ENCODE measurements around the gene MYO7A.
"Not testable (repeated sequence)": the region's sequence is repeated elsewhere in the genome, so short reads cannot be mapped to it uniquely, and the experiment has no call there.

MYO7A gene

DNA sequence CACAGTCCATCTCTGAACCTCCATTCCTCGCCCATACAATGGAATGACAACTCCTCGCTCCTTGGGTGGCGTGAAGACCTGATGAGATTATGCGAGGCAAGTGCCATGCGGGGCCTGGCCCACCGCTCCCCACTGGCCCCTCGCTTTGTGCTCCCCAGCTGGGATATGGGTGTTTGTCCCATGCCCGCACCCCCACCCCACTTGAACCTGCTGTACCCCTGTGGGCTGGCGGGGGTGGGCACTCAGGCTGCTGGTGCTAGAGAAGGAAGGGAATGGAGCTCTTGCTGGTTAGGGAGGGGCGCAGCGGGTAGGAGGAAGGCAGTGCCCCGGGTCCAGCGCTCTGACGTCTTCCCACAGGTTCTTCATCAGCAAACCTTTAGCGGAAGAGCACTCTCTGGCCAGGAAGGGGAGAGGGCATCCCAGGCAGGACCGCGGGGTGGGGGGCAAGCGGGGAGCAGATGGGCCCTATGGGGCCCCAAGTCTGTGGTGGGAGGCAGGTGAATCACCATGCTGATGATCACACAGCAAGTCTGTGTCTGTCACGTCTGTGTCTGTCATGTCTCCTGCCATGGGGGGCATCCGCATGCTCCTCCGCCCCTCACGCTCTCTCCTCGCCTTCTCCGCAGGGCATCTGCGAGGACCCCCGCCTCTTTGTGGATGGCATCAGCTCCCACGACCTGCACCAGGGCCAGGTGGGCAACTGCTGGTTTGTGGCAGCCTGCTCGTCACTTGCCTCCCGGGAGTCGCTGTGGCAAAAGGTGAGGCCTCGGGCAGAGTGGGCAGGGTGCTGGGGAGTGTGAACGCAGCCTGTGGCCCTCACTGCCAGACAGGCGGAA is 34.8 kb upstream of the MYO7A start:
- DNase-seq (ENCODE audit: low spot score) = no peak

GRCh38 chr11:77093987-77094840 is 33.8 kb upstream of the MYO7A start:
- no peak for DNase-seq (ENCODE audit: low spot score)

GRCh38 chr11:77094841-77095365 is 33.1 kb upstream of the MYO7A start:
- DNase-seq (ENCODE audit: low spot score) = no peak

DNA sequence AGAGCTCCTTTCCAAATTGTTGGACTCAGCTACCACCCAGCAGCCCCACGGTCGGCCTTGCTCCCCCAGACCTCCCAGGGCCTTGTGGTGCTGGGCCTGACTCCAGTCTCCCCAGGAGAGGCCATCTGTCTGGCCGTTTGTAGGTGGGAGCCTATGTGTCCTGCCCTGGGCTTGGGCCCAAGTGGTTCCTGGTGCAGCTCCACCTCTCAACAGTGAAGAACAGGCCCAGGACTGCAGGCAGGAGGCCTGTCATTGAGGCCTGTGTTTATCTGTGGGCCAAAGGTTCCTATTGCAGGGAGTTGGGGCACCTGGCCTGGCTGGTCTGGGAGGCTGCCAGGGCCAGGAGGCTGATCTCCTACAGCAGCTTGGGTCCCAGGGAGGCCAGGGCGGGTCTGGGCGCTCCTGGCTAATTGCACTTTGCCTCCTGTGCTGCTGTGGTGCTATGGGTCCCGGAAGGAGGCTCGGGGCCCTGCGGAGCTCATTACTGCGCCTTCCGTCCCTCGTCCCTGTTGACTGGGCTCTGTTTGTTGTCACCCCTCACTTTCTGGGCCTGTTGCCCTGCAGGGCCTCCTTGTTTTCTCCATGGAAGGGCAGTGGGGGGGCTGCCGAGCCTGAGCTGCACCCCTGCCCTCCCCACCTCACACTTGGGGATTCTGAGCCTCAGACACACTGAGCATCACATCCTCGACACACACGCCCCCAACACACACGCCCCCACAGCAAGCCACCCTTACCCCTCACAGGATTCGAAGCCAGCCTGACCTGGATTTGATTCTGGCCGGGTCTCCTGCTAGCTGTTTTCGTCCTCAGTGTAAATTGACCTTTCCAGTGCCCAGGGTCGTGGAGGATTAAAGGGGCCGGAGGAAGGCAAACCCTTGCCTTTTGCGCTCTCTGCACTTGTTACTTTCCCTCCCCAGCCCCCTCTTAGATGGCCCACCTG is 32.2 kb upstream of the MYO7A start:
- DNase-seq (ENCODE audit: low spot score) = no peak

- no peak for DNase-seq (ENCODE audit: low spot score)
Observed at GRCh38 chr11:77096591-77097019, 31.4 kb upstream of the MYO7A start.

GRCh38 chr11:77097180-77097579 is 30.9 kb upstream of the MYO7A start:
- not testable (repeated sequence) for DNase-seq (ENCODE audit: low spot score)

GRCh38 chr11:77100166-77101042 is 27.6 kb upstream of the MYO7A start:
- DNase-seq (ENCODE audit: low spot score) = no peak

- DNase-seq (ENCODE audit: low spot score) = no peak
Observed at GRCh38 chr11:77101043-77101537, 27.0 kb upstream of the MYO7A start.

DNA sequence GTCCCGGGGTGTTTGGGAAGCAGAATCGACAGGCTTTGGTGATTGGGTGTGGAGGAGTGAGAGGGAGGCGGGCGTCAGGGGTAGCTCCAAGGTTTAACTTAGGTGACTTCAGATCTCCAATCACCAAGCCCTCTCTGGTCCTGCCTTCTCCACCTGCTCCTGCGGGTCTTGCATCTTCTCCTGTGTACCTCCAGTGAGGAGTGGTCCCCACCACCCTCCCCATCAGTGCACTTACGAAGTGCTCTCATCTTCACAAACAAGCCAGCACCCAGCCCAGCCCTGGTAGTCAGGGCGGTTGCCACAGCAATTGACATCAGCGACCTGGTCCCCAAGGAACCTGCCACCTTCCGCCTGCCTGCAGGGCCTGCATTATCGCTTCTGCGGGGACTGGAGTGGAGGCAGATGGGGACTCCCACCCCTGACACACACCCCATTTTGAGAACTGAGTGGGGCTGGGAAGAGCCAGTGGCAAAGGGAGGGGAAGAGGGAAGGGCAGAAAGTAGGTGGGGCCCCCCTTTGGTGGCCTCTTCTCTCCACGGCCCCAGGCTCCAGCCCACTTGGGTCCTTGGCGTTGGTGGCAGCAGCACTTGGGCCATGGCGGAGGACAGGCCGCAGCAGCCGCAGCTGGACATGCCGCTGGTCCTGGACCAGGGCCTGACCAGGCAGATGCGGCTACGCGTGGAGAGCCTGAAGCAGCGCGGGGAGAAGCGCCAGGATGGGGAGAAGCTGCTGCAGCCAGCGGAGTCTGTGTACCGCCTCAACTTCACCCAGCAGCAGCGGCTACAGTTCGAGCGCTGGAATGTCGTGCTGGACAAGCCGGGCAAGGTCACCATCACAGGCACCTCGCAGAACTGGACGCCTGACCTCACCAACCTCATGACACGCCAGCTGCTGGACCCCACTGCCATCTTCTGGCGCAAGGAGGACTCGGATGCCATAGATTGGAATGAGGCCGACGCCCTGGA is 25.5 kb upstream of the MYO7A start, which contains the start of gene OMP:
Gene OMP (plus strand): TSS at position 595 of the 965 bp plus-strand sequence. CDS start 0 bp downstream, at position 595.
- DNase-seq (ENCODE audit: low spot score) = no peak

- DNase-seq (ENCODE audit: low spot score) = no peak
Observed at GRCh38 chr11:77103319-77103718, 24.7 kb upstream of the MYO7A start.

- no peak for DNase-seq (ENCODE audit: low spot score)
Observed at GRCh38 chr11:77104727-77105126, 23.3 kb upstream of the MYO7A start.

- DNase-seq (ENCODE audit: low spot score) = no peak
Observed at GRCh38 chr11:77106321-77106720, 21.7 kb upstream of the MYO7A start.

- no peak for DNase-seq (ENCODE audit: low spot score)
Observed at GRCh38 chr11:77106759-77107158, 21.3 kb upstream of the MYO7A start.

GRCh38 chr11:77107950-77108349 is 20.1 kb upstream of the MYO7A start:
- DNase-seq (ENCODE audit: low spot score) = no peak

DNA sequence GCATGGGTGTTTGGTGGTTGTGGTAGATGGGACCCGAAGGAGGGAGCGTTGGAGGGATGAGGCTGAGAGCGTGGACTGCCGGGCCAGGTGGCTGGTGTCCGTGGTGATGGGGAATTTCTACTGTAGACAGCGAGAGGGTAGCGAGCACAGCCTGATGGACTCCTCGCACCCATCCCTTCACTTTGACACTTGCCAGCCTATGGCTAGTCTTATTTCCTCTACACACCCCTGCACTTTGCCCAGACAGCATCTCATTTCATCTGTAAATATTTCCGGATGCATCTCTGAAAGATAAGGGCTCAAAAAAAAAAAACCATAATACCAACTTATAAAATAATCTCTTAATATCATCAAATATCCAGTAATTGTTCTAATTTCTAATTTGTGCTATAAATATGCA is 19.6 kb upstream of the MYO7A start:
- DNase-seq (ENCODE audit: low spot score) = no peak

DNA sequence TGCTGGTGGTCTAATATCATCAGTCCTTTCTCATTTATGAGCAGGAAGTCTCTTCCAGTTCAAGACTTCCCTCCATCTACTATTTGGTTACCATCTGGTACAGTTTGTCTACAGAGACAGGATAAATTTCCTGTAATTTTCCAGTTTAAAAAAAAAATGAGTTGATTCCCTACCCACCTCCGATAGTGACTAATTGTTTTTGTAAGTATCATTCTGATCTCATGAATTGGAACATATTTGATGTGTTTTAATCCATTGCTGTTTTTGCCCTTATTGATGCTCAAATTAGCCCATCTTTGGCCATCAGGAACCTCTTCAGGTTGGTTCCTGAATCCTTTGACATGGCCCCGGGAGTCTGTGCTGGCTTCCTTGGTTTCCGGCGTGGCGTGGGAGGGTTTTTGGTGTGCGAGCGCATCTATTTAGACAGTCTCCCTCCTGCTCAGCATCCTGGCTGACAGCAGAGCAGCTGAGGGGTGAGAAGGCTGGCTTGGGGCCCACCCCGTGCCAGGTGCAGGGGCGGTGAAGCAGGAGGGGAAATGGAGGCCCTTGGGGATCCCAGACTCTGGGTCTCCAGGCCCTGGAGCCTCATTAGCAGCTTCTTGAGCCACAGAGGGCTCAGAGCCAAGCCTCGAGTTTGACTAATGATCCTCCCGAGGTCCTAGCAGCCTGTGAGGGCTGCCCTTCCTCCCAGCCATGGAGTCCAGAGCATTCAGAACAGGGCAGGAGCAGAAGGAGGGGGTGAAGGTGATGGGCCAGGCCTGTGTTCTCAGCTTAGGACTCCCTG is 18.6 kb upstream of the MYO7A start:
- DNase-seq (ENCODE audit: low spot score) = no peak

DNA sequence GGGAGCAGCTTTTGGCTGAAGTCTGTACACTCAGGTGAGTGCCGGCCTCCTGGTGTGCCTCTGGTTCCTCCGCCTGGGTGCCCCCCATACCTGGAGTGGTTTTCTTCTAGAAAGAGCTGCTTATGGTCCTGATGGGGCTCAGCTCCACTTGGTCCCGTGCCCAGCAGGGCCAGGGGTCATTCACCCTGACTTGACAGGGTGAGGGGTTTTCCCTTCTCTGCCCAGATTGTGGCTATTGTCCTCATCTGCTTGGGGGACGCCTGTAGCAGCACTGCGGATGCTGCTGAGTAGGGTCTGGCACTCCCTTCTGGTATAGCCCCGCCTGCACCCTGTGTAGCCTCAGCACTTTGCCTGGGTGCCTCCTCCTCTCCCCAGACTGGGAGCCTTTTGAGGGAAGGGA is 17.2 kb upstream of the MYO7A start:
- no peak for DNase-seq (ENCODE audit: low spot score)

- no peak for DNase-seq (ENCODE audit: low spot score)
Observed at GRCh38 chr11:77111277-77111676, 16.8 kb upstream of the MYO7A start.

Measured in left forelimb (tissue), 1 donor.